Mesenchymal stem cell (in vitro differentiated cells and primary cell): ENCODE results near the gene PLG.
"Not testable (repeated sequence)": the region's sequence is repeated elsewhere in the genome, so short reads cannot be mapped to it uniquely, and the experiment has no call there.

Experiments
- DNase-seq: peaks from one replicate; pipeline ENCODE4 v3.0.0-alpha.2; 2013
- H2AFZ ChIP-seq: one replicate; pipeline ENCODE4 v1.6.1; 2013; ENCODE audit warnings: low read depth, mild to moderate bottlenecking, control low read depth, inconsistent platforms, low read length, moderate library complexity
- H2AK5ac ChIP-seq: 2 replicates; pipeline ENCODE4 v1.6.1; 2013; ENCODE audit warnings: low read length, moderate library complexity, mild to moderate bottlenecking, inconsistent platforms; ENCODE audit not compliant: severe bottlenecking
- H2BK120ac ChIP-seq: one replicate; pipeline ENCODE4 v1.6.1; 2013; ENCODE audit warnings: low read depth, mild to moderate bottlenecking, inconsistent platforms, low read length, moderate library complexity
- H2BK12ac ChIP-seq, 2 experiments: one replicate each; pipeline ENCODE4 v1.6.1; 2013; ENCODE audit warnings: inconsistent platforms in 2 of 2, low read length in 2 of 2, mild to moderate bottlenecking in 2 of 2, moderate library complexity in 2 of 2, control low read depth in 1 of 2
- H2BK15ac ChIP-seq: one replicate; pipeline ENCODE4 v1.6.1; 2013; ENCODE audit warnings: mild to moderate bottlenecking, low read depth, inconsistent platforms; ENCODE audit not compliant: poor library complexity, severe bottlenecking
- H2BK5ac ChIP-seq: 2 replicates; pipeline ENCODE4 v1.6.1; 2013; ENCODE audit warnings: low read depth, mild to moderate bottlenecking, low read length, control low read depth, inconsistent platforms; ENCODE audit not compliant: poor library complexity, severe bottlenecking
- H3K14ac ChIP-seq, 2 experiments: one replicate each; pipeline ENCODE4 v1.6.1; 2013; ENCODE audit warnings: inconsistent platforms in 2 of 2, low read length in 2 of 2, control low read depth in 1 of 2, mild to moderate bottlenecking in 1 of 2, moderate library complexity in 1 of 2
- H3K18ac ChIP-seq, 2 experiments: one replicate each; pipeline ENCODE4 v1.6.1; 2013; ENCODE audit warnings: inconsistent platforms in 2 of 2, low read length in 2 of 2, control low read depth in 1 of 2, low read depth in 1 of 2, mild to moderate bottlenecking in 1 of 2
- H3K23ac ChIP-seq, 2 experiments: one replicate each; pipeline ENCODE4 v1.6.1; 2013; ENCODE audit warnings: inconsistent platforms in 2 of 2, low read length in 2 of 2, mild to moderate bottlenecking in 2 of 2, moderate library complexity in 2 of 2, control low read depth in 1 of 2
- H3K27ac ChIP-seq: 2 replicates; pipeline ENCODE4 v1.5.1; 2013; ENCODE audit warnings: mild to moderate bottlenecking, moderate library complexity, low read length, control low read depth, inconsistent platforms; ENCODE audit not compliant: poor library complexity, severe bottlenecking
- H3K27me3 ChIP-seq, 2 experiments: 2 replicates each; pipeline versions ENCODE4 v1.6.1 to v1.7.0; 2013; ENCODE audit warnings: low read length in 2 of 2, mild to moderate bottlenecking in 2 of 2, moderate library complexity in 2 of 2, control low read depth in 1 of 2, inconsistent platforms in 1 of 2; ENCODE audit not compliant: control insufficient read depth in 1 of 2, insufficient read depth in 1 of 2
- H3K36me3 ChIP-seq, 2 experiments: 2 replicates each; pipeline versions ENCODE4 v1.6.1 to v1.7.0; 2013; ENCODE audit warnings: low read length in 2 of 2, control low read depth in 1 of 2, inconsistent platforms in 1 of 2, low read depth in 1 of 2, mild to moderate bottlenecking in 1 of 2; ENCODE audit not compliant: insufficient read depth in 2 of 2, control insufficient read depth in 1 of 2
- H3K4ac ChIP-seq, 2 experiments: one replicate each; pipeline ENCODE4 v1.6.1; 2013; ENCODE audit warnings: inconsistent platforms in 2 of 2, low read length in 2 of 2, mild to moderate bottlenecking in 2 of 2, moderate library complexity in 2 of 2, control low read depth in 1 of 2, low read depth in 1 of 2
- H3K4me1 ChIP-seq: 2 replicates; pipeline ENCODE4 v1.6.1; 2013; ENCODE audit warnings: low read depth, low read length, control low read depth; ENCODE audit not compliant: control insufficient read depth, insufficient read depth
- H3K4me2 ChIP-seq: 2 replicates; pipeline ENCODE4 v1.6.1; 2013; ENCODE audit warnings: low read length, mild to moderate bottlenecking, inconsistent platforms; ENCODE audit not compliant: poor library complexity, severe bottlenecking
- H3K4me3 ChIP-seq, 2 experiments: 2 replicates each; pipeline versions ENCODE4 v1.5.1 to v1.7.0; 2013; ENCODE audit warnings: low read length in 2 of 2, mild to moderate bottlenecking in 2 of 2, control low read depth in 1 of 2, low read depth in 1 of 2; ENCODE audit not compliant: insufficient read depth in 1 of 2
- H3K79me1 ChIP-seq: replicated peaks from 2 replicates; pipeline ENCODE4 v1.6.1; 2013; ENCODE audit warnings: mild to moderate bottlenecking, control low read depth, low read length, inconsistent platforms; ENCODE audit not compliant: poor library complexity, severe bottlenecking
- H3K9ac ChIP-seq: 2 replicates; pipeline ENCODE4 v1.7.0; 2013; ENCODE audit warnings: mild to moderate bottlenecking, low read length, moderate library complexity
- H3K9me3 ChIP-seq: 2 replicates; pipeline ENCODE4 v1.7.0; 2013; ENCODE audit warnings: mild to moderate bottlenecking, low read length; ENCODE audit not compliant: control insufficient read depth
- H4K8ac ChIP-seq: one replicate; pipeline ENCODE4 v1.6.1; 2013; ENCODE audit warnings: inconsistent platforms, mild to moderate bottlenecking, low read length, moderate library complexity
- H4K91ac ChIP-seq: one replicate; pipeline ENCODE4 v1.6.1; 2013; ENCODE audit warnings: mild to moderate bottlenecking, low read length, inconsistent platforms
- WGBS: methylation state at CpG from one replicate; pipeline ENCODE4 v1.1.7; 2013; ENCODE audit warnings: mixed read lengths; 5-methylcytosine and 5-hydroxymethylcytosine counted together

The PLG gene

DNA sequence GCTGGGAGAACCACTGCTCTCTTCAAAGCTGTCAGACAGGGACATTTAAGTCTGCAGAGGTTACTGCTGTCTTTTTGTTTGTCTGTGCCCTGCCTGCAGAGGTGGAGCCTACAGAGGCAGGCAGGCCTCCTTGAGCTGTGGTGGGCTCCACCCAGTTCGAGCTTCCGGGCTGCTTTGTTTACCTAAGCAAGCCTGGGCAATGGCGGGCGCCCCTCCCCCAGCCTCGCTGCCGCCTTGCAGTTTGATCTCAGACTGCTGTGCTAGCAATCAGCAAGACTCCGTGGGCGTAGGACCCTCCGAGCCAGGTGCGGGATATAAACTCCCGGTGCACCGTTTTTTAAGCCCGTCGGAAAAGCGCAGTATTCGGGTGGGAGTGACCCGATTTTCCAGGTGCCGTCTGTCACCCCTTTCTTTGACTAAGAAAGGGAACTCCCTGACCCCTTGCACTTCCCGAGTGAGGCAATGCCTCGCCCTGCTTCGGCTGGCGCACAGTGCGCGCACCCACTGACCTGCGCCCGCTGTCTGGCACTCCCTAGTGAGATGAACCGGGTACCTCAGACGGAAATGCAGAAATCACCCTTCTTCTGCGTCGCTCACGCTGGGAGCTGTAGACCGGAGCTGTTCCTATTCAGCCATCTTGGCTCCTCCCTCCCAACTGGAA, 16.8 kb upstream of the PLG start:
- H2AK5ac ChIP-seq, DNase-seq, H2BK5ac ChIP-seq, H3K4ac ChIP-seq, H2BK15ac ChIP-seq, H3K9me3 ChIP-seq, H2BK120ac ChIP-seq, H2AFZ ChIP-seq, H4K91ac ChIP-seq, H3K18ac ChIP-seq, H4K8ac ChIP-seq, H3K14ac ChIP-seq, H3K23ac ChIP-seq, H3K4me3 ChIP-seq, H3K4me1 ChIP-seq, H3K4me2 ChIP-seq, H3K79me1 ChIP-seq, H3K36me3 ChIP-seq, H2BK12ac ChIP-seq, H3K27me3 ChIP-seq, H3K9ac ChIP-seq, H3K27ac ChIP-seq: not testable (repeated sequence)
- WGBS: 87% methylated on average over 28 of the region's 32 CpGs

DNA sequence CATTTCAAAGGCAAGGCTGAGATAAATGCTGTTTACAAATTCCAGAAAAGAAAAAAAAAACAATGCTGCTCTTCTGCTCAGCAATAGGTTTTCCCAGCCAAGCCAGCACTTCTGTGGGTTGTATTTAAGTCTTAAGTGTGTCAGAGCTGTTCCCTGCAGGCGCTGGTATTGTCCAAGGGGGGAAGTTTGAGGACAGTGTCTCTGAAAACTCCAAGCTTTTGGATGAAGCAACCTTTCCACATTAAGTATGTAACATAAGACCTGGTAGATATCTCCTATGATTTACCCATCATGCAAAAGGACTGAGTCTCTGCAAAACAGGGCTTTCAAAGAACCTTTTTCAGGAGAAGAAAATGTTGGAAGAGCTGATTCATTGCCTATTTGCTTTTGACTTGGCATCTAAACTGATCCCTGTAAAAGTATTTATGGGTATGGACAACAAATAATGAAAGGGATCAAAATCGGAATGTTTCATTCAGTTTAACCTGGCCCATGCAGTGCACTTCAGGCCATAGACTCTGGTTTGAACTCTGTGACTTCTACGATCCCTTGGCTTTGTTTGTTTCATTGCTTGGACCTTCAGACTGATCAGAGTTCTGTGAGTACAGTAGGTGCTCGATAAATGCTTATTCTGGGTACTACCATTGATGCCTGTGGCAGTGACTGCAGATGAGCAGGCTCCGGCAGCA, 16.1 kb upstream of the PLG start:
- no peak overlapping the region for H3K23ac ChIP-seq
- H3K4me2 ChIP-seq: no peak overlapping the region
- WGBS: 51% methylated on average over 5 of the region's 5 CpGs
- H2AK5ac ChIP-seq: no peak overlapping the region
- no peak overlapping the region for H3K9ac ChIP-seq
- H2BK120ac ChIP-seq: no peak overlapping the region
- DNase-seq: no peak
- H3K14ac ChIP-seq: no peak overlapping the region
- no peaks in the 10 kb centered on the region for H3K4me1 ChIP-seq
- no peak overlapping the region for H2BK15ac ChIP-seq
- H2BK5ac ChIP-seq: no peak overlapping the region
- no peak overlapping the region for H2AFZ ChIP-seq
- H4K91ac ChIP-seq: no peak overlapping the region
- H3K79me1 ChIP-seq: no peaks in the 10 kb centered on the region
- H3K27me3 ChIP-seq: no peaks in the 10 kb centered on the region
- H3K9me3 ChIP-seq: peaks cover 4% of the 10 kb centered on the region
- H3K27ac ChIP-seq: no peak overlapping the region
- no peaks in the 10 kb centered on the region for H3K36me3 ChIP-seq
- H3K4me3 ChIP-seq: no peak overlapping the region
- no peak overlapping the region for H3K4ac ChIP-seq
- no peak overlapping the region for H3K18ac ChIP-seq
- H2BK12ac ChIP-seq: no peak overlapping the region
- H4K8ac ChIP-seq: no peak overlapping the region

DNA sequence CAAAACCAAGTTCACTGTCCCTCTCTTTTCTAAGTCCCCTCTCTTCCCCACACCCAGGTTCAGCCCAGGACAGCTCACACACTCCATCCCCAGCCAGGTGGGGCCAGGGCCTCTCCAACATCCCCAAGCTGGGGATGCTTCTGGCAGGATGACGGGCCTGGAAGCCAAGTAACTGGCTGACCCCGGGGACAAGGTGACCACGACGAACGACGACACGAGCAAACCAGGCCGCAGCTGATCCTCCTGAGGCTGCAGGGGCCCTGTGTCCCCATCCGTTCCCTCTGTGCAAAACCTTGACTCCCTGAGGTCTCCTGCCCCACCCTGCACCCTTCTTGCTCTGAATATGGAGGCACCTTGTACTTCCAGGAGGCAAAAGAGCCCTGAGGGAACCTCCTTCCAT, 11.6 kb upstream of the PLG start:
- no peak overlapping the region for H2BK15ac ChIP-seq
- no peaks in the 10 kb centered on the region for H3K79me1 ChIP-seq
- no peak overlapping the region for H3K27ac ChIP-seq
- no peak overlapping the region for H2BK5ac ChIP-seq
- H3K9ac ChIP-seq: no peak overlapping the region
- no peak overlapping the region for H3K18ac ChIP-seq
- no peak overlapping the region for H3K4me2 ChIP-seq
- no peak overlapping the region for H2AFZ ChIP-seq
- no peak overlapping the region for H3K4me3 ChIP-seq
- 85% methylated on average over 9 of the region's 9 CpGs for whole genome bisulfite sequencing
- no peak overlapping the region for H2BK12ac ChIP-seq
- DNase-seq: no peak
- no peak overlapping the region for H3K4ac ChIP-seq
- H2BK120ac ChIP-seq: no peak overlapping the region
- no peak overlapping the region for H2AK5ac ChIP-seq
- no peaks in the 10 kb centered on the region for H3K27me3 ChIP-seq
- H4K91ac ChIP-seq: no peak overlapping the region
- no peaks in the 10 kb centered on the region for H3K4me1 ChIP-seq
- peaks cover 4% of the 10 kb centered on the region for H3K9me3 ChIP-seq
- no peak overlapping the region for H3K23ac ChIP-seq
- no peak overlapping the region for H4K8ac ChIP-seq
- no peak overlapping the region for H3K14ac ChIP-seq
- no peaks in the 10 kb centered on the region for H3K36me3 ChIP-seq

DNA sequence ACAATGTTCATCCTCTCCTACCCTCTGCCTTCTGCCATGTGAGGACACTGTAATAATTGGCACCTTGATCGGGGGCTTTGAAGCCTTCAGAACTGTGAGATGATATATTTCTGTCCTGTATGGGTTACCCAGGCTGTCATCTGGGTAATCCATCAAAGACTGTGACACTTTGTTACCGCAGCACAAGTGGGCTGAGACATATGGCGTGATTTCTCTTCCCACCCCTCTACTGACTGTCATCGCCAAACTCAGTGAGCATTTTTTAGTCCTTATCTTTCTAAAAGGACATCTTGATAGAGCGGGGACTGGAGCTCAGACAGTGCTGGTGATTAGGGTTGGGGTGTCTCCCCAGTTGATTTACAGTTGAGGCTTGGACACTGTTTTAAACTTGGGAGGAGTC, 10.4 kb upstream of the PLG start:
- no peak overlapping the region for H4K8ac ChIP-seq
- H2BK120ac ChIP-seq: no peak overlapping the region
- H3K4ac ChIP-seq: no peak overlapping the region
- WGBS: 76% methylated on average over 2 of the region's 5 CpGs
- no peaks in the 10 kb centered on the region for H3K36me3 ChIP-seq
- no peaks in the 10 kb centered on the region for H3K27me3 ChIP-seq
- H3K4me1 ChIP-seq: no peaks in the 10 kb centered on the region
- no peak overlapping the region for H3K4me2 ChIP-seq
- no peak overlapping the region for H2AK5ac ChIP-seq
- H3K14ac ChIP-seq: no peak overlapping the region
- H2AFZ ChIP-seq: no peak overlapping the region
- H3K23ac ChIP-seq: no peak overlapping the region
- no peak overlapping the region for H2BK5ac ChIP-seq
- DNase-seq: no peak
- H3K79me1 ChIP-seq: no peaks in the 10 kb centered on the region
- H2BK12ac ChIP-seq: no peak overlapping the region
- no peaks in the 10 kb centered on the region for H3K9me3 ChIP-seq
- no peak overlapping the region for H3K18ac ChIP-seq
- H3K4me3 ChIP-seq: no peak overlapping the region
- no peak overlapping the region for H3K9ac ChIP-seq
- H3K27ac ChIP-seq: no peak overlapping the region
- H2BK15ac ChIP-seq: no peak overlapping the region
- H4K91ac ChIP-seq: no peak overlapping the region
